ENCODE data around the gene LAD1.

- TF ChIP-seq CTCF (conservative IDR thresholded peaks at IDR 0.05; ENCODE audit: low read length) (no peak), EZH2phosphoT487 (IDR thresholded peaks at IDR 0.05; ENCODE audit: borderline replicate concordance, low read depth, low read length) (no peak)
These were observed 14.7 kb downstream of the LAD1 start for GRCh38 chr1:201384406-201384782.
